Activated CD8-positive, alpha-beta T cell treated with anti-CD3 and anti-CD28 coated beads for 36 hours (primary cell): ENCODE results near the gene PPP3CA. TPM values are rescaled to one million over a fixed set of nuclear protein-coding genes. Genes with fewer than 3 reads are reported as not detected.

Experiments used
- ATAC-seq: fragments of 200-7000 bp; cut with Tn5 transposase; one replicate; pipeline ENCODE4 v1.10.0; 2021; ENCODE audit warnings: mild to moderate bottlenecking, moderate library complexity
- CTCF ChIA-PET: fragments of 350-600 bp; sonication (Branson Sonifier 250); formaldehyde crosslinking; loops from one replicate; lab custom pipeline; 2021; ENCODE audit warnings: antibody characterized with exemption; lab: Charles Lee
- POLR2A ChIA-PET: fragments of 350-600 bp; sonication (Branson Sonifier 250); formaldehyde crosslinking; loops from one replicate; lab custom pipeline; 2021; ENCODE audit warnings: antibody characterized with exemption; lab: Charles Lee
- DNase-seq: peaks from one replicate; pipeline ENCODE4 v3.0.0-alpha.2; 2020
- H3K27ac Mint-ChIP-seq: one replicate; pipeline ENCODE4 v1.8.0; 2021; ENCODE audit warnings: mild to moderate bottlenecking, mixed read lengths
- H3K27me3 Mint-ChIP-seq: one replicate; pipeline ENCODE4 v1.8.0; 2021; ENCODE audit warnings: mixed read lengths
- H3K36me3 Mint-ChIP-seq: one replicate; pipeline ENCODE4 v1.8.0; 2021; ENCODE audit warnings: low read depth, mixed read lengths
- H3K4me1 Mint-ChIP-seq: one replicate; pipeline ENCODE4 v1.8.0; 2021; ENCODE audit warnings: low read depth, mixed read lengths
- H3K4me3 Mint-ChIP-seq: one replicate; pipeline ENCODE4 v1.8.0; 2021; ENCODE audit warnings: mild to moderate bottlenecking, moderate library complexity, mixed read lengths
- H3K9me3 Mint-ChIP-seq: one replicate; pipeline ENCODE4 v1.8.0; 2021; ENCODE audit warnings: mixed read lengths
- CTCF ChIP-seq: fragments of 200-600 bp; IDR thresholded peaks from one replicate; pipeline ENCODE4 v1.8.0; 2022; ENCODE audit warnings: antibody characterized with exemption, mild to moderate bottlenecking
- intact Hi-C: fragments of 100-400 bp; cut with micrococcal nuclease; formaldehyde crosslinking; loops from one replicate; pipeline ENCODE4 v1.10.0; 2022
- total RNA-seq, 2 experiments: library from RNA; stranded (reverse); gene quantifications; one replicate each; pipeline ENCODE4 v1.2.3, GENCODE V29; 2021

Gene PPP3CA
- total RNA-seq, 2 experiments from 2014 or later, result 11.8 to 12.7 TPM

- no peaks in the 10 kb centered on the region for H3K9me3 Mint-ChIP-seq
- no peak for TF ChIP-seq CTCF
- H3K27me3 Mint-ChIP-seq, result no peaks in the 10 kb centered on the region
- no peak overlapping the region for H3K27ac Mint-ChIP-seq
- no peaks in the 10 kb centered on the region for H3K36me3 Mint-ChIP-seq
- intact Hi-C loops, result no loop called here
- ATAC-seq (peak; percentile 76), DNase-seq (no peak)
- CTCF ChIA-PET, result interaction anchor here (1.3 kb wide), 1 partner anchor 10 kb away, joined by 4 read pairs; no protein-coding TSS in a partner anchor
- POLR2A ChIA-PET, result interaction anchor here (0.5 kb wide), 1 partner anchor 133 kb away, joined by 3 read pairs; no protein-coding TSS in a partner anchor
- no peak overlapping the region for H3K4me3 Mint-ChIP-seq
- peaks cover 42% of the 10 kb centered on the region for H3K4me1 Mint-ChIP-seq
Observed at GRCh38 chr4:101334963-101335572, 12.3 kb downstream of the PPP3CA start.

- no peaks in the 10 kb centered on the region for H3K27me3 Mint-ChIP-seq
- no peak for TF ChIP-seq CTCF
- ChIA-PET CTCF (interaction anchor here (0.6 to 1.1 kb wide), 2 partner anchors 269 to 1214 kb away, joined by 3 read pairs; no protein-coding TSS in a partner anchor), POLR2A (no interaction called here)
- ATAC-seq (no peak), DNase-seq (no peak)
- H3K36me3 Mint-ChIP-seq, result no peaks in the 10 kb centered on the region
- no peak overlapping the region for H3K27ac Mint-ChIP-seq
- intact Hi-C loops, result no loop called here
- H3K9me3 Mint-ChIP-seq, result no peaks in the 10 kb centered on the region
- peaks cover 56% of the 10 kb centered on the region for H3K4me1 Mint-ChIP-seq
- no peak overlapping the region for H3K4me3 Mint-ChIP-seq
Observed at GRCh38 chr4:101332424-101332823, 14.9 kb downstream of the PPP3CA start.

GRCh38 chr4:101331017-101331416 lies 16.3 kb downstream of the PPP3CA start:
- ATAC-seq (no peak), DNase-seq (no peak)
- H3K4me1 Mint-ChIP-seq, result peaks cover 58% of the 10 kb centered on the region
- H3K27ac Mint-ChIP-seq, result no peak overlapping the region
- no peak for TF ChIP-seq CTCF
- no peak overlapping the region for H3K4me3 Mint-ChIP-seq
- peaks cover 3% of the 10 kb centered on the region for H3K27me3 Mint-ChIP-seq
- ChIA-PET POLR2A (no interaction called here), CTCF (interaction anchor here (1.3 kb wide), 1 partner anchor 9 kb away, joined by 3 read pairs; no protein-coding TSS in a partner anchor)
- no peaks in the 10 kb centered on the region for H3K36me3 Mint-ChIP-seq
- intact Hi-C loops, result no loop called here
- H3K9me3 Mint-ChIP-seq, result no peaks in the 10 kb centered on the region

GRCh38 chr4:101329592-101329991 lies 17.7 kb downstream of the PPP3CA start:
- DNase-seq (no peak), ATAC-seq (no peak)
- Mint-ChIP-seq H3K36me3 (no peaks in the 10 kb centered on the region), H3K9me3 (no peaks in the 10 kb centered on the region), H3K4me3 (no peak overlapping the region), H3K27ac (no peak overlapping the region), H3K4me1 (peaks cover 47% of the 10 kb centered on the region), H3K27me3 (peaks cover 3% of the 10 kb centered on the region)
- ChIA-PET CTCF (interaction anchor here (0.8 to 1.4 kb wide), 3 partner anchors 10 to 43 kb away, joined by 3 read pairs; no protein-coding TSS in a partner anchor), POLR2A (no interaction called here)
- no peak for TF ChIP-seq CTCF
- intact Hi-C loops, result no loop called here

GRCh38 chr4:101328063-101328602 lies 19.2 kb downstream of the PPP3CA start:
- no peaks in the 10 kb centered on the region for H3K9me3 Mint-ChIP-seq
- H3K4me3 Mint-ChIP-seq, result peak overlapping the region; percentile 58
- intact Hi-C loops, result no loop called here
- H3K36me3 Mint-ChIP-seq, result no peaks in the 10 kb centered on the region
- peaks cover 3% of the 10 kb centered on the region for H3K27me3 Mint-ChIP-seq
- ChIA-PET CTCF (interaction anchor here (1.0 to 1.6 kb wide), 3 partner anchors 17 to 145 kb away, joined by 3 to 5 read pairs (median 4); no protein-coding TSS in a partner anchor), POLR2A (interaction anchor here (0.7 to 1.0 kb wide), 4 partner anchors 17 to 91 kb away, joined by 3 to 5 read pairs (median 4); no protein-coding TSS in a partner anchor)
- H3K27ac Mint-ChIP-seq, result peak overlapping the region; percentile 86
- H3K4me1 Mint-ChIP-seq, result peaks cover 43% of the 10 kb centered on the region
- no peak for TF ChIP-seq CTCF
- ATAC-seq (peak; percentile 90), DNase-seq (peak; percentile 45)
